Lower lobe of right lung (tissue), 2 donors: ENCODE data around the gene SHISAL1. TPM values are rescaled to one million over a fixed set of nuclear protein-coding genes. Genes with fewer than 3 reads are reported as not detected.

Experiments used
- ATAC-seq, 2 donors: fragments of 200-7000 bp; cut with Tn5 transposase; one replicate each; pipeline ENCODE4 v1.9.1; 2020 to 2022; ENCODE audit warnings: mild to moderate bottlenecking in 2 of 2, moderate library complexity in 2 of 2
- DNase-seq: peaks from one replicate; pipeline ENCODE4 v3.0.0-alpha.2; 2020
- H3K27ac ChIP-seq: fragments of 200-600 bp; one replicate; pipeline ENCODE4 v1.8.0; 2022
- H3K27me3 ChIP-seq: fragments of 200-600 bp; one replicate; pipeline ENCODE4 v1.8.0; 2022; ENCODE audit warnings: low read depth
- H3K36me3 ChIP-seq: fragments of 200-600 bp; one replicate; pipeline ENCODE4 v1.8.0; 2022; ENCODE audit warnings: mild to moderate bottlenecking
- H3K4me1 ChIP-seq: fragments of 200-600 bp; one replicate; pipeline ENCODE4 v1.8.0; 2022
- H3K4me3 ChIP-seq: fragments of 200-600 bp; one replicate; pipeline ENCODE4 v1.8.0; 2022; ENCODE audit warnings: mild to moderate bottlenecking
- H3K9me3 ChIP-seq: fragments of 200-600 bp; one replicate; pipeline ENCODE4 v1.8.0; 2022
- CTCF ChIP-seq: fragments of 200-600 bp; IDR thresholded peaks from one replicate; pipeline ENCODE4 v1.8.0; 2022; ENCODE audit warnings: antibody characterized with exemption, mild to moderate bottlenecking
- intact Hi-C: fragments of 100-400 bp; cut with DNase I; formaldehyde crosslinking; loops from one replicate; pipeline ENCODE4 v1.11.0; 2022
- total RNA-seq: library from RNA; stranded (reverse); fragmentation: NEBNext Ultra II Directional; extraction: Animal tissue kit (Norgen Biotek cat#: 25700); gene quantifications from one replicate; pipeline ENCODE4 v1.2.1, GENCODE V29; 2021
- donor health status: DM: no; HTN: yes; CAD: no; lungs with severe emphysema.

Gene SHISAL1
- total RNA-seq, 1 donor from 2014 or later: 0.32 TPM

- DNase-seq: no peak
- no peak for ATAC-seq
- Histone ChIP-seq H3K4me1 (no peaks in the 10 kb centered on the region), H3K27me3 (peaks cover 14% of the 10 kb centered on the region), H3K27ac (no peak overlapping the region), H3K4me3 (no peak overlapping the region), H3K36me3 (no peaks in the 10 kb centered on the region), H3K9me3 (peaks cover 15% of the 10 kb centered on the region)
- intact Hi-C loops: no loop called here
- TF ChIP-seq CTCF: no peak
Measured at GRCh38 chr22:44247923-44248892, 64.5 kb downstream of the SHISAL1 start.

GRCh38 chr22:44247346-44247745 is 65.4 kb downstream of the SHISAL1 start:
- ATAC-seq (no peak), DNase-seq (no peak)
- no peak overlapping the region for H3K4me3 ChIP-seq

GRCh38 chr22:44246615-44247326 is 66.0 kb downstream of the SHISAL1 start:
- peaks cover 19% of the 10 kb centered on the region for H3K27me3 ChIP-seq
- TF ChIP-seq CTCF: no peak
- intact Hi-C loops: no loop called here
- no peak for ATAC-seq
- H3K27ac ChIP-seq: no peak overlapping the region
- H3K4me3 ChIP-seq: no peak overlapping the region
- H3K4me1 ChIP-seq: no peaks in the 10 kb centered on the region
- H3K36me3 ChIP-seq: no peaks in the 10 kb centered on the region
- no peak for DNase-seq
- peaks cover 15% of the 10 kb centered on the region for H3K9me3 ChIP-seq

More at GRCh38 chr22:44247346-44247745, 65.4 kb downstream of the SHISAL1 start:
- intact Hi-C loops: no loop called here
- no peaks in the 10 kb centered on the region for H3K36me3 ChIP-seq
- no peak overlapping the region for H3K27ac ChIP-seq
- H3K27me3 ChIP-seq: peaks cover 19% of the 10 kb centered on the region
- peaks cover 15% of the 10 kb centered on the region for H3K9me3 ChIP-seq
- H3K4me1 ChIP-seq: no peaks in the 10 kb centered on the region
- no peak for TF ChIP-seq CTCF

GRCh38 chr22:44245867-44246266 is 66.9 kb downstream of the SHISAL1 start:
- Histone ChIP-seq H3K27me3 (peaks cover 19% of the 10 kb centered on the region), H3K36me3 (no peaks in the 10 kb centered on the region), H3K4me1 (no peaks in the 10 kb centered on the region), H3K9me3 (peaks cover 15% of the 10 kb centered on the region), H3K4me3 (no peak overlapping the region), H3K27ac (no peak overlapping the region)
- TF ChIP-seq CTCF: no peak
- no peak for ATAC-seq
- intact Hi-C loops: no loop called here
- no peak for DNase-seq

- Histone ChIP-seq H3K27ac (no peak overlapping the region), H3K27me3 (peaks cover 19% of the 10 kb centered on the region), H3K4me3 (no peak overlapping the region), H3K9me3 (peaks cover 11% of the 10 kb centered on the region), H3K4me1 (no peaks in the 10 kb centered on the region), H3K36me3 (no peaks in the 10 kb centered on the region)
- DNase-seq: no peak
- no peak for ATAC-seq
- intact Hi-C loops: no loop called here
- TF ChIP-seq CTCF: no peak
Measured at GRCh38 chr22:44245438-44245837, 67.3 kb downstream of the SHISAL1 start.
